Ovary (tissue), 3 donors: Measurements from ENCODE around the gene EFNA5.

ENCODE experiments used
- CTCF ChIP-seq, 3 donors: fragments of 450-650 bp in 2 of 3; fragments of 200-600 bp in 1 of 3; IDR thresholded peaks; one replicate each; pipeline versions ENCODE4 v1.5.1 to v1.8.0; 2016 to 2022; ENCODE audit warnings: antibody characterized with exemption in 3 of 3, mild to moderate bottlenecking in 1 of 3
- EP300 ChIP-seq: sonication (generic); formaldehyde crosslinking; IDR thresholded peaks from one replicate; pipeline ENCODE4 v1.6.1; 2017; ENCODE audit warnings: antibody characterized with exemption
- POLR2A ChIP-seq: fragments of 450-650 bp; IDR thresholded peaks from one replicate; pipeline ENCODE4 v1.6.1; 2017; ENCODE audit warnings: antibody characterized with exemption, mild to moderate bottlenecking, moderate library complexity
- donor health status: DM: no; HTN: no; CAD: no.

- no peak for TF ChIP-seq CTCF (IDR thresholded peaks at IDR 0.05)
- TF ChIP-seq POLR2A: no peak
- TF ChIP-seq EP300: no peak
Measured at GRCh38 chr5:107574287-107574686, 96.5 kb downstream of the EFNA5 start.
